Osteoblast (primary cell): ENCODE measurements around the gene ADAMTSL1. TPM values are rescaled to one million over a fixed set of nuclear protein-coding genes. Genes with fewer than 3 reads are reported as not detected.
A peak's percentile ranks its signal among the peaks of the same experiment; 100 is the strongest.

Source experiments
- DNase-seq: peaks from one replicate; pipeline ENCODE4 v3.0.0; 2011; ENCODE audit warnings: low spot score, mixed read lengths; ENCODE audit not compliant: insufficient read length; ENCODE audit errors: missing footprints
- H2AFZ ChIP-seq: 2 replicates; pipeline ENCODE4 v1.6.0; 2011; ENCODE audit warnings: mild to moderate bottlenecking, low read length
- H3K27ac ChIP-seq: 2 replicates; pipeline ENCODE4 v1.5.1; 2011; ENCODE audit warnings: mild to moderate bottlenecking, low read depth, low read length, moderate library complexity
- H3K27me3 ChIP-seq: 2 replicates; pipeline ENCODE4 v1.6.0; 2012; ENCODE audit warnings: mild to moderate bottlenecking, control low read depth, inconsistent platforms, low read length, moderate library complexity; ENCODE audit not compliant: insufficient read depth
- H3K36me3 ChIP-seq: 2 replicates; pipeline ENCODE4 v1.5.1; 2011; ENCODE audit warnings: mild to moderate bottlenecking, low read length, control low read depth, moderate library complexity; ENCODE audit not compliant: insufficient read depth
- H3K4me1 ChIP-seq: 2 replicates; pipeline ENCODE4 v1.5.1; 2011; ENCODE audit warnings: mild to moderate bottlenecking, low read length, control low read depth, moderate library complexity; ENCODE audit not compliant: insufficient read depth
- H3K4me2 ChIP-seq: 2 replicates; pipeline ENCODE4 v1.6.0; 2011; ENCODE audit warnings: mild to moderate bottlenecking, low read length; ENCODE audit not compliant: insufficient read depth
- H3K4me3 ChIP-seq: fragments of 200-600 bp; sonication (generic); 3 replicates; pipeline ENCODE4 v1.5.1; 2012; ENCODE audit warnings: mild to moderate bottlenecking, low read length, inconsistent platforms; ENCODE audit not compliant: insufficient read depth
- H3K79me2 ChIP-seq: 2 replicates; pipeline ENCODE4 v1.6.0; 2012; ENCODE audit warnings: mild to moderate bottlenecking, low read length, control low read depth, inconsistent platforms; ENCODE audit not compliant: insufficient read depth
- H3K9me3 ChIP-seq: 2 replicates; pipeline ENCODE4 v1.5.1; 2011; ENCODE audit warnings: low read depth, low read length, control low read depth
- H4K20me1 ChIP-seq: 2 replicates; pipeline ENCODE4 v1.6.0; 2012; ENCODE audit warnings: mild to moderate bottlenecking, low read length, control low read depth; ENCODE audit not compliant: insufficient read depth
- CTCF ChIP-seq: IDR thresholded peaks from 2 replicates; pipeline ENCODE4 v1.5.1; 2011; ENCODE audit warnings: mild to moderate bottlenecking, low read depth, low read length, moderate library complexity; ENCODE audit errors: extremely low read depth
- total RNA-seq: library from RNA; depleted of rRNA; stranded (reverse); fragments of >200 nt; gene quantifications from 2 replicates; pipeline ENCODE4 v1.2.3, GENCODE V29; 2012

Gene ADAMTSL1
- total RNA-seq, 1 donor: 54.3 TPM

- peak; percentile 51 for DNase-seq
- Histone ChIP-seq H3K27ac (peak overlapping the region; percentile 82), H4K20me1 (no peaks in the 10 kb centered on the region), H3K4me1 (peaks cover 43% of the 10 kb centered on the region), H3K79me2 (no peaks in the 10 kb centered on the region), H3K27me3 (no peaks in the 10 kb centered on the region), H3K4me3 (peak overlapping the region; percentile 70), H2AFZ (peak overlapping the region; percentile 95), H3K36me3 (no peaks in the 10 kb centered on the region), H3K4me2 (peak overlapping the region; percentile 82), H3K9me3 (no peaks in the 10 kb centered on the region)
- TF ChIP-seq CTCF: no peak
Measured at GRCh38 chr9:18438951-18439350, 35.0 kb upstream of the ADAMTSL1 start.

- no peak for DNase-seq
- no peaks in the 10 kb centered on the region for H4K20me1 ChIP-seq
- H3K27ac ChIP-seq: peak overlapping the region; percentile 60
- H3K9me3 ChIP-seq: no peaks in the 10 kb centered on the region
- H3K4me3 ChIP-seq: no peak overlapping the region
- peak overlapping the region; percentile 14 for H2AFZ ChIP-seq
- no peaks in the 10 kb centered on the region for H3K27me3 ChIP-seq
- no peaks in the 10 kb centered on the region for H3K79me2 ChIP-seq
- no peak for TF ChIP-seq CTCF
- peaks cover 43% of the 10 kb centered on the region for H3K4me1 ChIP-seq
- H3K4me2 ChIP-seq: peak overlapping the region; percentile 68
- H3K36me3 ChIP-seq: no peaks in the 10 kb centered on the region
Measured at GRCh38 chr9:18441261-18441660, 32.7 kb upstream of the ADAMTSL1 start.

GRCh38 chr9:18442629-18443491 lies 31.1 kb upstream of the ADAMTSL1 start:
- Histone ChIP-seq H3K9me3 (no peaks in the 10 kb centered on the region), H2AFZ (peak overlapping the region; percentile 80), H3K36me3 (no peaks in the 10 kb centered on the region), H3K4me3 (no peak overlapping the region), H3K27ac (peak overlapping the region; percentile 5), H3K27me3 (no peaks in the 10 kb centered on the region), H3K4me1 (peaks cover 38% of the 10 kb centered on the region), H3K4me2 (peak overlapping the region; percentile 25), H3K79me2 (no peaks in the 10 kb centered on the region), H4K20me1 (no peaks in the 10 kb centered on the region)
- DNase-seq: peak; percentile 81
- peak; percentile 99 for TF ChIP-seq CTCF

GRCh38 chr9:18447131-18447530 lies 26.8 kb upstream of the ADAMTSL1 start:
- H3K36me3 ChIP-seq: no peaks in the 10 kb centered on the region
- H3K4me3 ChIP-seq: peak overlapping the region; percentile 13
- no peaks in the 10 kb centered on the region for H3K27me3 ChIP-seq
- H3K9me3 ChIP-seq: no peaks in the 10 kb centered on the region
- no peak for TF ChIP-seq CTCF
- no peak for DNase-seq
- no peaks in the 10 kb centered on the region for H4K20me1 ChIP-seq
- H3K79me2 ChIP-seq: no peaks in the 10 kb centered on the region
- H3K27ac ChIP-seq: no peak overlapping the region
- H3K4me1 ChIP-seq: peaks cover 16% of the 10 kb centered on the region
- peak overlapping the region; percentile 32 for H3K4me2 ChIP-seq
- peak overlapping the region; percentile 56 for H2AFZ ChIP-seq
